ENCODE measurements around the gene PCGF5.
"Not testable (repeated sequence)": the region's sequence is repeated elsewhere in the genome, so short reads cannot be mapped to it uniquely, and the experiment has no call there.

PCGF5 gene

DNA sequence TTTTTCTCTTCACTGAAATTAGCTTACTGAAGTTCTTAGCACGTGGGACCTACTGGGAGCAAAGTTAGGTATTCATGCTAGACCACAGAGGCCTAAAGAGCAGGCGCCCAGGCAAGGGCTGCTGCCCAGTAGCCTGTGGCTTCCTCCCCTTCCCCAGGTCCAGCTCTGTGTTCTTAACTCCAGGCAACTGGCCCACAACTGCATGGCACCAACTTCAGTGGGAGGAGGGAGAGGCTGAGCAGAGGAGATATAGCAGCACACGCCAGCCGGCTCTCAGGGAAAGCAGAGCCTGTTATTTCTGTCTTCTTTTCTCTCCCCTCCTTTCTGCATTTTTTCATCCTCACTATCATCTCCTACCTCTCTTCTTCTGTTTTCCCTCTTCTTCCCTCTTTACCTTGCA, 67.4 kb downstream of the PCGF5 start:
- no peak for DNase-seq

DNA sequence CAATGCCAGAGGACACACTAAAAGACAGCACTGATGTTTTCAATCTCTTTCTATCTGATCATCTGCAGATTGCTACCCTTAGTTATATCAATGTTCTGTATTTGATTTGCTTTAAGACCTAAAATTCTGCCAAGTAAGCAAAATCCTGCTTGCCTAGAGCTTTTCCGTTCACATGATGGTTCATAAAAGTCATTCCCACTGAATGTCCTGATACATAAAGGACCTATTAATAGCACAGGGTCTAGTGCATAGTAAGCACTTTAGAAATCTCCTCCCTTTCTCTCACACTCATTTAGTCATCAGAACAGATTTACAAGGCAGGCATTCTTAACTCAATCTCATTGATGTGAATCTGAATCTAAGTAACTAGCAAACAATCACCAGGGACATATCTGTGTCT, 68.8 kb downstream of the PCGF5 start:
- DNase-seq = no peak

DNA sequence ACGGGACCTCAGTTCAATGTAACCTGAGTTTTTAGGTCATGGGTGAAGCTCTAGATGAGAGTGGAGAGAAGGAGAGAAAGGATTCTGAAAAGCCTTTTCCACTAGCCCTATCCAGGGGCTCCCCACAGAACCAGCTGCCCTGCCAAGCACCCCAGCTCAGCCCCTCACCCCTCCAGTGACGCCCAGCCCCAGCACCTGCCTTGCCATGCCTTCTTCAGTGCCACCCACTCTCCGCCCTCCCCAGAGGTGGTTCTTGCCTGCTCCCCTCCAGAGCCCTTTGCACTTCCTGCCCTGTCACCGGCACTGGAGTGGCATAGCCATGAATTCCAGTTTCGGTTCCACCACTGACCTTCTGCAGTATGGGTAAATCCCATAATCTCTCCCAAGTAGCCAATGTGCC, 70.1 kb downstream of the PCGF5 start:
- DNase-seq = no peak

- no peak for DNase-seq
Measured at GRCh38 chr10:91294134-91294906, 73.9 kb downstream of the PCGF5 start.

DNA sequence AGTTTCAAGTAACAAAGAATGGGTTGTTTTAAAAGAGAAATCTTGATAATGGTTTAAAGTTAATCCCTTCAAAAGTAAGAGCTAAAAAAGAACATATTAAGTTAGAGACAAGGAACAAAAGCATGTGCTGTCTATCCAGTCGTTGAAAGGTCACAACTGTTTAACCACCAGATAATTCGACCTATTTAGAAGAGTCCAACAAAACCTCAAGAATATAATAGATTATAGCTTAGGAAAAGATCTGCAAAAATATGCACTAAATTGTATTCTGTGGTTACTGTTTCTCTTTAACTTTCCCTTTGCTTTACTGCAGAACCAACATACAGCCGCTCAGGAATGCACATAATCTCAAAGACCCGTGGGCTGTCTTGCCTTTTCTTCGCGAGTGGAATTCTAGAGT, 74.9 kb downstream of the PCGF5 start:
- no peak for DNase-seq

- no peak for DNase-seq
Measured at GRCh38 chr10:91296471-91296870, 76.0 kb downstream of the PCGF5 start.

DNA sequence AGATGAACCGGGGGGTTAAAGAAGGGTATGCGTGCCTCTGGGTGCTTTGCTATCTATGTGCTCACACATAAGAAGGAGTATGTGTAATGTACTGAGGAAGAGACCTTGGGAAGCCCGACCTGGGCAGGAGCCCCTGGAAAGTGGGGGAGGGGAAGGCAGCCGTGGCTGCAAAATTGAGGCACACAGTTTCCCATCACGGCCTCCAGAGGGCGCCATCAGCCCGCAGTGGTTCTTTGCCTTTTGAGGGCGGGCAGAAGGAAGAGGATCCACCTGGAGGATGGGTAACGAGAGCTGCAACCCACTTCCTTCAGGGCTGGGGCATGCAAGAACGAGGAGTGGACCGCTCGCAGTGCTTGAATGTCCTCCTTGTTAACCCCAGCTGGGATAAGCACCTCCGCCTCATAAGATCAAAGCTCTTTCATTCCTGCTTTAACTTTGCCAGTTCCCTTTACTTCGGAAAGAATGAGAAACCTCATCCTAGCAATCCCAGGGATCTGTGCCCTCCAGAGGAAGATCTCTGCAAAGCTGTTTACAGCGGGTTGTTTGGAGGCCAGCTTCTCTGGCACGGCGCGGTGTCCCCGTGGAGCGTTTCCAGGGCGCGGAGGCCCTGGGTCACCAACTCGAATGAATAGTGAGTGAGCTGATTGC, 77.9 kb downstream of the PCGF5 start:
- DNase-seq = peak; percentile 45

- DNase-seq = no peak
Measured at GRCh38 chr10:91299999-91300575, 79.6 kb downstream of the PCGF5 start.

DNA sequence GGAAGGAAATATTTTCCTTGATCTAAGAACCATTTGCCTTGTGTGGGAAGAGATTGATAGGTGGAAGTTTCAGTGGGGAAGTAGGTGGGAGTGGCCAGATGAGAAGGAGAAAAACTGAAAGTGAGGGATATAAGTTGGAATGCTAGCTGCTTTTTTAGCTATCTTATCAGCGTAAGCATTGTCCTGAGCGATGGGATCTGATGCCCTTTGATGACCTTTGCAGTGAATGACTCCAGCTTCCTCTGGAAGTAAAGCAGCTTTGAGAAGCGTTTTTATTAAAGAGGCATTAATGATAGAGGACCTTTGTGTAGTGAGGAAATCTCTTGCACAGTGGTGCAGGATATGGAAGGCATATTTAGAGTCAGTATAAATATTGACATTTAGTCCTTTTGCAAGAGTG, 82.5 kb downstream of the PCGF5 start:
- DNase-seq = not testable (repeated sequence)

DNA sequence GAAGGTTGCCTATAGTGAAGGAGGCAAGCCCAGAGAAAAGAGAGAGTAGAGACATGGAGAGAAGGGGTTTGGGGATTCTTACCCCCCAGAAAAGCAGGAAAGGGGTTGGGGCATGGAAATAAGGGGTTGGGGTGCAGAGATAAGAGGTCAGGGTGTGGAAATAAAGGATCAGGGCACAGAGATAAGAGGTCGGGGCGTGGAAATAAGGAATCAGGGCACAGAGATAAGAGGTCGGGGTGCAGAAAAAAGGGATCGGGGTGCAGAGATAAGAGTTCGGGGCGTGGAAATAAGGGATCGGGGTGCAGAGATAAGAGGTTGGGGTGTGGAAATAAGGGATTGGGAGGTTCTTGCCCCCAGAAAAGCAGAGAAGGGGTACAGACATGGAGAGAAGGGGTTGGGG, 85.5 kb downstream of the PCGF5 start:
- DNase-seq = not testable (repeated sequence)

DNA sequence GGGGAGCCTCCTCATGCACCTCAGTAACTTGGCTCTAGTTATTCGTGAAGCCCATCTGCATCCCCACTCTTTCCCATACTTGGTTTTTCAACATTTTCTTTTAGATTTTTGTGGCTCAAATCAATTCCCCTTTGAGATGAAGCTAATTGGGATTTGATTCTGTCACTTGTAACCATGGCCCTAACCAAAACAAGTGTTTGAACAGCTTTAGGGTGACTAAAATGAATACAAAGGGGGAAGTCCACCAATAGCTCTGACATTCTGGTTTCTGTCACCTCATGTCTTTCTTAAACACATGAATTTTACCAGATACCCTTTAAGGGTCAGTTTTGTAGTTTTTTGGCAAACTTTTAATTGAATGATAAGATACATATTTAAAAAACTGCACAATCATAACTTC, 87.0 kb downstream of the PCGF5 start:
- no peak for DNase-seq

GRCh38 chr10:91309711-91310110, 89.2 kb downstream of the PCGF5 start:
- no peak for DNase-seq

DNA sequence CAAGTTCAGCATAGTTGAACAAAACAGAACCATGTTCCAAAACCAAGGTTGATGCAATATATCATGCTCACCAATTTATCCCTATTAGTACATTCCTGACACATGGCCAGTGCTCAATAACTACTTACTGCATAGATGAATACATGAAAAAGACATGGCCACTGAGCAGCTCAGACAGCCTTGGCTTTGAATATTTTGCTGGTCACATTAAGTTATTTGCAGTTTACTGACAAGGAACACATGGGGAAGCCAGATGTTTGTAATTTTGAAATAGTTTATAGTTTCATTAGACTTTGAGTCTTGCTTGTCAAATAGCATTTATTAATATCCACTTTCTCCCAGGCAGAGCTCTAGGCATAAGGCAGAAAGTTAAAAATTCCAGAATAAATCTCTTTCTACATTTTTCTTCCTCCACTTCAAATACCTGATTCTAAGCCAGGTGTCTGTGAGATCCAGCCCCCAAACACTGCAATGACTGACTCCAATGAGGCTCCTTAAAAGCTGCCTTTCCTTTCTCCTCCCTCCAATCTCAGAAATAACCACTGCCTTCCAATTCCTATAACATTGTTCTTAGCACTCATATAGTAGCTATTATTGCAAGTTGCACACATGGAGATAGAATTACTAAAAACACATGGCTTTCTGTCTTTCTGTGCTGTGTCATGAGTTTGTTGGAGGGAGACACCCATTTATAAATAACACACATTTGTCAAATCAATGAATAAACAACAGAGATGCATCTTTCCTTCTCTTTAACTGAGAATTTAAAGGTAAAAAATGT, 91.3 kb downstream of the PCGF5 start:
- DNase-seq = no peak

DNA sequence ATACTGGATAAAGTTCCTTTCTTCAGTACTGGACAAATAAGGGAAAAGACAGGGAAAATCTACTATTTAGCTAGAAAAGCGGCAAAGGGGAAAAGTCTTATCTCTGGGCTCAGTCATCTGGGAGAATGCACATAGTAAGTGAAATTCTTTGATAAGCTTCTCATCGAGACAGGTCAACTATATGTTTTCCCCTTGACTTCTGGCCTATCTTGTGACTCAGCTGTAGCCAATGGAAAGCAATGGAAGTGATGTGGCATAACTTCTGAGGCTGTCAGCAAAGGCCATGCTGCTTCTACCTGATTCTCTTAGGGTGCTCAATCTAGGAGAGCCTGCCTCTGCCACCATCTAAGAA, 91.9 kb downstream of the PCGF5 start:
- DNase-seq = no peak

GRCh38 chr10:91313796-91314485, 93.5 kb downstream of the PCGF5 start:
- no peak for DNase-seq

GRCh38 chr10:91316486-91316885, 96.0 kb downstream of the PCGF5 start:
- DNase-seq = no peak

- no peak for DNase-seq
Measured at GRCh38 chr10:91317541-91317940, 97.1 kb downstream of the PCGF5 start.

GRCh38 chr10:91319336-91319735, 98.9 kb downstream of the PCGF5 start:
- no peak for DNase-seq

DNA sequence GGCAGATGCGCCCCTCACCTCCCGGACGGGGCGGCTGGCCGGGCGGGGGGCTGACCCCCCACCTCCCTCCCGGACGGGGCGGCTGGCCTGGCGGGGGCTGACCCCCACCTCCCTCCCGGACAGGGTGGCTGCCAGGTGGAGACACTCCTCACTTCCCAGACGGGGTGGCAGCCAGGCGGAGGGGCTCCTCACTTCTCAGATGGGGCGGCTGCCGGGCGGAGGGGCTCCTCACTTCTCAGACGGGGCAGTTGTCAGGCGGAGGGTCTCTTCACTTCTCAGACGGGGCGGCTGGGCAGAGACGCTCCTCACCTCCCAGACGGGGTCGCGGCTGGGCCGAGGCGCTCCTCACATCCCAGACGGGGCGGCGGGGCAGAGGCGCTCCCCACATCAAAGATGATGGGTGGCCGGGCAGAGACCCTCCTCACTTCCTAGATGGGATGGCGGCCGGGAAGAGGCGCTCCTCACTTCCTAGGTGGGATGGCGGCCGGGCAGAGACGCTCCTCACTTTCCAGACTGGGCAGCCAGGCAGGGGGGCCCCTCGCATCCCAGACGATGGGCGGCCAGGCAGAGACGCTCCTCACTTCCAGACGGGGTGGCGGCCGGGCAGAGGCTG, 102.9 kb downstream of the PCGF5 start:
- DNase-seq = not testable (repeated sequence)

GRCh38 chr10:91328320-91328984, 108.0 kb downstream of the PCGF5 start:
- DNase-seq = no peak
